IMR-90 (cell line): ENCODE data around the gene GPHA2. TPM values are rescaled to one million over a fixed set of nuclear protein-coding genes. Genes with fewer than 3 reads are reported as not detected.

ENCODE experiments used
- ATAC-seq: fragments of 200-7000 bp; cut with Tn5 transposase; 2 replicates; pipeline ENCODE4 v1.9.1; 2020; ENCODE audit warnings: low read depth, mild to moderate bottlenecking, moderate library complexity
- BruUV-seq: library from RNA; stranded (reverse); fragments of 400-500 nt; replicated peaks from 2 replicates; lab custom pipeline; 2021; lab: Mats Ljungman, UMichigan
- CTCF ChIA-PET: fragments of 300-600 bp; formaldehyde crosslinking; extraction: SDS; loops from one replicate; lab custom pipeline; 2021; ENCODE audit warnings: antibody characterized with exemption; lab: Yijun Ruan, JAX
- POLR2A ChIA-PET: fragments of 300-600 bp; sonication (Branson Sonifier 250); formaldehyde crosslinking; loops from one replicate; lab custom pipeline; 2022; ENCODE audit warnings: antibody characterized with exemption; ENCODE audit not compliant: unreplicated experiment; lab: Charles Lee
- DNase-seq: peaks from one replicate; pipeline ENCODE4 v3.0.0; 2013
- H2AFZ ChIP-seq: replicated peaks from 2 replicates; pipeline ENCODE3; 2013; ENCODE audit warnings: low read length, mild to moderate bottlenecking; ENCODE audit not compliant: poor library complexity
- H2AK5ac ChIP-seq: 2 replicates; pipeline ENCODE4 v1.6.1; 2013; ENCODE audit warnings: low read depth, low read length, inconsistent platforms
- H2AK9ac ChIP-seq: replicated peaks from 2 replicates; pipeline ENCODE3; 2013; ENCODE audit warnings: mild to moderate bottlenecking, low read depth, low read length, moderate library complexity; ENCODE audit not compliant: poor library complexity
- H2BK120ac ChIP-seq: 2 replicates; pipeline ENCODE4 v1.6.1; 2013; ENCODE audit warnings: low read depth, low read length, inconsistent platforms
- H2BK15ac ChIP-seq: 3 replicates; pipeline ENCODE4 v1.6.1; 2013; ENCODE audit warnings: low read depth, low read length, inconsistent platforms
- H2BK20ac ChIP-seq: 2 replicates; pipeline ENCODE4 v1.6.1; 2013; ENCODE audit warnings: low read depth, mild to moderate bottlenecking, inconsistent platforms, low read length, moderate library complexity
- H2BK5ac ChIP-seq: 2 replicates; pipeline ENCODE4 v1.6.1; 2013; ENCODE audit warnings: mild to moderate bottlenecking, low read depth, low read length, inconsistent platforms; ENCODE audit not compliant: poor library complexity, severe bottlenecking
- H3K14ac ChIP-seq: replicated peaks from 2 replicates; pipeline ENCODE4 v1.6.1; 2013; ENCODE audit warnings: low read depth, low read length, inconsistent platforms
- H3K18ac ChIP-seq: 2 replicates; pipeline ENCODE4 v1.6.1; 2013; ENCODE audit warnings: low read depth, low read length, control low read depth
- H3K23ac ChIP-seq: 2 replicates; pipeline ENCODE4 v1.6.1; 2013; ENCODE audit warnings: low read depth, low read length, inconsistent platforms
- H3K27ac ChIP-seq: 2 replicates; pipeline ENCODE4 v1.5.1; 2013; ENCODE audit warnings: mild to moderate bottlenecking, control low read depth, low read length; ENCODE audit not compliant: insufficient read depth
- H3K27me3 ChIP-seq: 2 replicates; pipeline ENCODE4 v1.6.1; 2013; ENCODE audit warnings: low read length; ENCODE audit not compliant: control insufficient read depth, insufficient read depth
- H3K36me3 ChIP-seq: 2 replicates; pipeline ENCODE4 v1.6.1; 2013; ENCODE audit warnings: low read length, mixed read lengths; ENCODE audit not compliant: control insufficient read depth, insufficient read depth
- H3K4ac ChIP-seq: 2 replicates; pipeline ENCODE4 v1.6.1; 2013; ENCODE audit warnings: low read depth, low read length, inconsistent platforms
- H3K4me1 ChIP-seq: 2 replicates; pipeline ENCODE4 v1.6.1; 2013; ENCODE audit warnings: low read length, mixed read lengths; ENCODE audit not compliant: control insufficient read depth, insufficient read depth
- H3K4me2 ChIP-seq: 2 replicates; pipeline ENCODE4 v1.6.1; 2013; ENCODE audit warnings: low read depth, mild to moderate bottlenecking, control low read depth, low read length, moderate library complexity
- H3K4me3 ChIP-seq: 2 replicates; pipeline ENCODE4 v1.5.1; 2013; ENCODE audit warnings: low read depth, mild to moderate bottlenecking, control low read depth, low read length, moderate library complexity; ENCODE audit not compliant: insufficient read depth
- H3K56ac ChIP-seq: 2 replicates; pipeline ENCODE4 v1.6.1; 2013; ENCODE audit warnings: low read length, inconsistent platforms; ENCODE audit not compliant: insufficient read depth; ENCODE audit errors: extremely low read depth
- H3K79me1 ChIP-seq, 2 experiments: 2 replicates each; pipeline ENCODE4 v1.6.1; 2013; ENCODE audit warnings: low read length in 2 of 2, inconsistent platforms in 1 of 2, low read depth in 1 of 2
- H3K9ac ChIP-seq: 2 replicates; pipeline ENCODE4 v1.6.1; 2013; ENCODE audit warnings: low read depth, low read length, control low read depth
- H3K9me1 ChIP-seq: 2 replicates; pipeline ENCODE4 v1.6.1; 2013; ENCODE audit warnings: low read length, inconsistent platforms; ENCODE audit not compliant: insufficient read depth
- H3K9me3 ChIP-seq: 2 replicates; pipeline ENCODE4 v1.6.1; 2013; ENCODE audit warnings: low read length; ENCODE audit not compliant: control insufficient read depth, insufficient read depth
- H4K20me1 ChIP-seq: 2 replicates; pipeline ENCODE4 v1.6.1; 2013; ENCODE audit warnings: low read length, inconsistent platforms; ENCODE audit not compliant: insufficient read depth
- H4K5ac ChIP-seq: 2 replicates; pipeline ENCODE4 v1.6.1; 2013; ENCODE audit warnings: mild to moderate bottlenecking, low read depth, low read length, control low read depth
- H4K8ac ChIP-seq, 2 experiments: 2 replicates each; pipeline ENCODE4 v1.6.1; 2013; ENCODE audit warnings: low read depth in 2 of 2, low read length in 2 of 2, control low read depth in 1 of 2, inconsistent platforms in 1 of 2
- H4K91ac ChIP-seq: 2 replicates; pipeline ENCODE4 v1.6.1; 2013; ENCODE audit warnings: low read depth, low read length, inconsistent platforms; ENCODE audit not compliant: insufficient read depth
- BHLHE40 ChIP-seq: fragments of 150-350 bp; IDR thresholded peaks from 2 replicates; pipeline ENCODE4 v1.6.1; 2016; ENCODE audit warnings: mild to moderate bottlenecking, low read depth, low read length
- CEBPB ChIP-seq: IDR thresholded peaks from 2 replicates; pipeline ENCODE4 v1.6.1; 2012; ENCODE audit warnings: low read depth, low read length, improper control_type of control experiment
- CHD1 ChIP-seq: IDR thresholded peaks from 2 replicates; pipeline ENCODE4 v1.6.1; 2012; ENCODE audit warnings: low read depth, low read length, improper control_type of control experiment
- CTCF ChIP-seq: conservative IDR thresholded peaks from 2 replicates; pipeline ENCODE4 v1.5.1; 2012; ENCODE audit warnings: mild to moderate bottlenecking, low read depth, low read length, improper control_type of control experiment
- ELK1 ChIP-seq: fragments of 150-350 bp; IDR thresholded peaks from 2 replicates; pipeline ENCODE4 v1.6.1; 2016; ENCODE audit warnings: low read depth, mild to moderate bottlenecking, low read length, moderate library complexity, borderline replicate concordance
- MAFK ChIP-seq: IDR thresholded peaks from 2 replicates; pipeline ENCODE4 v1.6.1; 2012; ENCODE audit warnings: low read depth, low read length, improper control_type of control experiment
- MAZ ChIP-seq: IDR thresholded peaks from 2 replicates; pipeline ENCODE4 v1.6.1; 2012; ENCODE audit warnings: low read depth, mild to moderate bottlenecking, low read length, improper control_type of control experiment, moderate library complexity, borderline replicate concordance
- POLR2A ChIP-seq: IDR thresholded peaks from 2 replicates; pipeline ENCODE4 v1.6.1; 2012; ENCODE audit warnings: mild to moderate bottlenecking, low read depth, low read length
- RAD21 ChIP-seq: IDR thresholded peaks from 2 replicates; pipeline ENCODE4 v1.6.1; 2012; ENCODE audit warnings: low read length, improper control_type of control experiment
- RFX5 ChIP-seq: IDR thresholded peaks from 2 replicates; pipeline ENCODE4 v1.8.0; 2012; ENCODE audit warnings: low read depth, mild to moderate bottlenecking, low read length, moderate library complexity
- SMC3 ChIP-seq: fragments of 150-350 bp; IDR thresholded peaks from 2 replicates; pipeline ENCODE4 v1.6.1; 2016; ENCODE audit warnings: low read depth, mild to moderate bottlenecking, antibody characterized with exemption, low read length, moderate library complexity
- USF2 ChIP-seq: fragments of 150-350 bp; IDR thresholded peaks from 2 replicates; pipeline ENCODE4 v1.6.1; 2017; ENCODE audit warnings: mild to moderate bottlenecking, antibody characterized with exemption, low read length, low read depth
- WGBS, 2 experiments: methylation state at CpG; one replicate each; pipeline versions ENCODE4 v1.1.5 to v1.1.7; 2013; ENCODE audit warnings: missing lambda C conversion rate in 2 of 2; ENCODE audit not compliant: insufficient read length in 1 of 2; ENCODE audit errors: extremely low coverage in 2 of 2; 5-methylcytosine and 5-hydroxymethylcytosine counted together
- dilution Hi-C: fragments of 300-500 bp; cut with HindIII; formaldehyde crosslinking; loops from one replicate; pipeline ENCODE4 v1.14.3; 2018; ENCODE audit warnings: low sequenced_read_pairs; ENCODE audit not compliant: unreplicated experiment
- in situ Hi-C: fragments of 300-500 bp; cut with MboI; formaldehyde crosslinking; loops from 3 replicates; pipeline ENCODE4 v1.14.3; 2019; ENCODE audit warnings: low sequenced_read_pairs, inconsistent platforms, mixed read lengths
- intact Hi-C: fragments of 100-400 bp; cut with micrococcal nuclease; formaldehyde crosslinking; loops from 2 replicates; pipeline ENCODE4 v1.10.0; 2022
- polyA plus RNA-seq, 3 experiments: library from polyadenylated mRNA; depleted of rRNA; stranded (reverse); fragments of >200 nt; gene quantifications; 2 replicates each; pipeline ENCODE4 v1.2.3, GENCODE V29; 2012; ENCODE audit warnings: low replicate concordance in 1 of 3
- total RNA-seq: library from RNA; depleted of rRNA; stranded (reverse); fragments of >200 nt; gene quantifications from 2 replicates; pipeline ENCODE4 v1.2.3, GENCODE V29; 2012

Gene GPHA2
- total and polyA plus RNA-seq, 2 of the 4 experiments (the other 2 are of a cell fraction): not detected

- intact Hi-C loops (no loop called here), in situ Hi-C loops (no loop called here), dilution Hi-C loops (no loop called here)
- H3K14ac ChIP-seq: no peak overlapping the region
- H3K4me2 ChIP-seq: no peak overlapping the region
- 0 out of 2 replicates have a peak, but pooled peaks cover 1% of the 10 kb centered on the region for H3K4me1 ChIP-seq
- no peak overlapping the region for H4K8ac ChIP-seq
- H2AFZ ChIP-seq: no peak overlapping the region
- H3K23ac ChIP-seq: no peak overlapping the region
- CTCF ChIA-PET: interaction anchor here (0.7 kb wide), 1 partner anchor 18 kb away, joined by 3 read pairs; no protein-coding TSS in a partner anchor
- DNase-seq (no peak), ATAC-seq (no peak)
- H3K56ac ChIP-seq: no peak overlapping the region
- H3K9ac ChIP-seq: no peak overlapping the region
- H2AK5ac ChIP-seq: no peak overlapping the region
- POLR2A ChIA-PET: no interaction called here
- no peak overlapping the region for H2BK5ac ChIP-seq
- no peaks in the 10 kb centered on the region for H3K79me1 ChIP-seq
- 0 out of 2 replicates have a peak, but pooled peaks cover 2% of the 10 kb centered on the region for H4K20me1 ChIP-seq
- H4K91ac ChIP-seq: no peak overlapping the region
- no TSS peak for BruUV-seq
- H2BK15ac ChIP-seq: no peak overlapping the region
- H3K4ac ChIP-seq: no peak overlapping the region
- no peaks in the 10 kb centered on the region; the same call in none of the 2 replicates for H3K9me1 ChIP-seq
- WGBS, 2 experiments: no CpG with 5 or more reads among the region's 5 CpGs
- no peak overlapping the region for H4K5ac ChIP-seq
- no peak overlapping the region for H2BK20ac ChIP-seq
- TF ChIP-seq POLR2A: no peak
- no peak for TF ChIP-seq CTCF
- TF ChIP-seq ELK1: no peak
- no peak for TF ChIP-seq BHLHE40
- no peak for TF ChIP-seq MAZ
- TF ChIP-seq RFX5: no peak
- no peak for TF ChIP-seq MAFK
- TF ChIP-seq USF2: no peak
- no peak for TF ChIP-seq SMC3
- TF ChIP-seq CHD1: no peak
- TF ChIP-seq CEBPB: no peak
- no peak for TF ChIP-seq RAD21
- H3K27me3 ChIP-seq: peaks cover 2% of the 10 kb centered on the region; the same call in 1 of the 2 replicates
- no peak overlapping the region for H2AK9ac ChIP-seq
- no peak overlapping the region for H3K27ac ChIP-seq
- no peak overlapping the region for H2BK120ac ChIP-seq
- H3K18ac ChIP-seq: no peak overlapping the region
- H3K4me3 ChIP-seq: no peak overlapping the region
- H3K9me3 ChIP-seq: no peaks in the 10 kb centered on the region
- no peaks in the 10 kb centered on the region for H3K36me3 ChIP-seq
These were observed 38.4 kb upstream of the GPHA2 start for GRCh38 chr11:64974124-64974523.
